Skeletal muscle tissue (tissue), 4 donors: ENCODE data around the gene ATXN1. TPM values are rescaled to one million over a fixed set of nuclear protein-coding genes. Genes with fewer than 3 reads are reported as not detected.
"Not testable (repeated sequence)": the region's sequence is repeated elsewhere in the genome, so short reads cannot be mapped to it uniquely, and the experiment has no call there.

Experiments
- H3K27ac ChIP-seq: one replicate; pipeline ENCODE4 v1.7.0; 2013; ENCODE audit warnings: mild to moderate bottlenecking, low read depth, low read length, inconsistent platforms
- H3K27me3 ChIP-seq, 3 donors: one replicate each; pipeline ENCODE4 v1.7.0; 2013; ENCODE audit warnings: low read length in 3 of 3; ENCODE audit not compliant: control insufficient read depth in 3 of 3, insufficient read depth in 3 of 3
- H3K36me3 ChIP-seq, 3 donors: one replicate each; pipeline ENCODE4 v1.7.0; 2013; ENCODE audit warnings: low read length in 3 of 3; ENCODE audit not compliant: control insufficient read depth in 3 of 3, insufficient read depth in 3 of 3
- H3K4me1 ChIP-seq, 3 donors: one replicate each; pipeline ENCODE4 v1.7.0; 2013; ENCODE audit warnings: low read length in 3 of 3, mild to moderate bottlenecking in 3 of 3; ENCODE audit not compliant: control insufficient read depth in 3 of 3, insufficient read depth in 3 of 3
- H3K4me3 ChIP-seq, 3 donors: one replicate each; pipeline ENCODE4 v1.7.0; 2013; ENCODE audit warnings: low read length in 3 of 3
- H3K9ac ChIP-seq, 3 donors: one replicate each; pipeline ENCODE4 v1.7.0; 2013; ENCODE audit warnings: low read length in 3 of 3, mild to moderate bottlenecking in 3 of 3, moderate library complexity in 2 of 3, low read depth in 1 of 3
- H3K9me3 ChIP-seq, 3 donors: one replicate each; pipeline ENCODE4 v1.7.0; 2013; ENCODE audit warnings: low read length in 3 of 3; ENCODE audit not compliant: control insufficient read depth in 3 of 3
- total RNA-seq: library from RNA; depleted of rRNA; stranded (reverse); fragments of >200 nt; gene quantifications from one replicate; pipeline ENCODE4 v1.2.3, GENCODE V29; 2014
- donor health status: Osteomylitis.

ATXN1 gene
- total RNA-seq, 1 donor from 2014 or later: 30.8 TPM

- H3K9me3 ChIP-seq, H3K4me3 ChIP-seq, H3K36me3 ChIP-seq, H3K27me3 ChIP-seq, H3K9ac ChIP-seq, H3K27ac ChIP-seq: not testable (repeated sequence)
- H3K4me1 ChIP-seq: peaks cover 7 to 14% (median 8%) of the 10 kb centered on the region in 3 donors
These were observed 132.7 kb downstream of the ATXN1 start for GRCh38 chr6:16628580-16628979.

GRCh38 chr6:16626650-16627049 is 134.6 kb downstream of the ATXN1 start:
- Histone ChIP-seq H3K27ac (no peak overlapping the region), H3K4me1 (peaks cover 7 to 14% (median 8%) of the 10 kb centered on the region in 3 donors), H3K4me3 (no peak overlapping the region), H3K27me3 (no peaks in the 10 kb centered on the region), H3K9ac (no peak overlapping the region), H3K9me3 (no peaks in the 10 kb centered on the region), H3K36me3 (no peaks in the 10 kb centered on the region)

DNA sequence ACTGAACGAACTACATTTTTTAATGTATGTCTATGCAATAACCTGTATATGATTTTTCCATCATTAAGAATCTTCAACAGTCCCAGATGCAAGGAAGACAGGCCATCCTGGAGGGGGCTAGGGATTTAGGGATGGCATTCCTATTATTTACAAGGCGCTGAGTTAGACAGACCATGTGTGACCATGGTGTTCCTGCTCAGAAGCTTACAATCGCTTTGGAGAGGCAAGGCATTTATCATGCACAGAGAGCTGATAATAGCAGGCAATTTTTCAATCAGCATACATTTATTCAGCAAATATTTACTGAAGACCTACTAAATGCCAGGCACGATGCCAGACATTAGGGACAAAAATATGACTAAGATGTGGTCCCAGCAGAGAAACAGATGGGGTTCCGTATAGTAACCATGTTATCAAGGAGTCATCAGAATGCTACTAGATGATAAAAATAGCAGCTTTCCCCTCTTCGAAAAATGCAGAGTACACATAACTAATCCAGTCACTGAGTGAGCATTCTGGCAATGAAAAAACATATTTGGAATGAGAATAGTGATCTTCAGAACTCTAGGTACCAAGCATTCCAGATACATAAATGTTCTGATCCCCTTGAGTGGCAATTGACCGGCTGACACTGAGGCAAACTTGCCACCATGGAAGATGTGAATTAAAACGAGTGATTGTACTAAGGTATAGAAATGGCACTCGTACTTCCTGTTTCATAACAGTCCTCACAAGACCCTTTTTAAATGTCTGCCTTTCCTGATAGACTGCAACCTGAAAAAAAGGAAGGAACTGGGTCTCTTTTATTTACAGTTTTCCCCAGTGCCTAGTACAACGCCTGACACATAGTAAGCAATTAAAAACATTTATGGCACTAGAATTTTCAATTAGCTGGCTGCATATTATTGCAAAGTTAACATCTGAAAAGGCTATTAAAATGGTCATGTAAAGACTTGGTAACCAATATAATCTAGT is 135.7 kb downstream of the ATXN1 start:
- peaks cover 7 to 19% (median 8%) of the 10 kb centered on the region in 3 donors for H3K4me1 ChIP-seq
- no peak overlapping the region for H3K27ac ChIP-seq
- H3K27me3 ChIP-seq: no peaks in the 10 kb centered on the region
- no peak overlapping the region for H3K4me3 ChIP-seq
- no peak overlapping the region for H3K9ac ChIP-seq
- H3K9me3 ChIP-seq: no peaks in the 10 kb centered on the region
- no peaks in the 10 kb centered on the region for H3K36me3 ChIP-seq

GRCh38 chr6:16624636-16625290 is 136.5 kb downstream of the ATXN1 start:
- H3K9ac ChIP-seq: no peak overlapping the region
- H3K36me3 ChIP-seq: no peaks in the 10 kb centered on the region
- no peak overlapping the region for H3K4me3 ChIP-seq
- peaks cover 7 to 20% (median 8%) of the 10 kb centered on the region in 3 donors for H3K4me1 ChIP-seq
- H3K27me3 ChIP-seq: no peaks in the 10 kb centered on the region
- no peaks in the 10 kb centered on the region for H3K9me3 ChIP-seq
- H3K27ac ChIP-seq: no peak overlapping the region

DNA sequence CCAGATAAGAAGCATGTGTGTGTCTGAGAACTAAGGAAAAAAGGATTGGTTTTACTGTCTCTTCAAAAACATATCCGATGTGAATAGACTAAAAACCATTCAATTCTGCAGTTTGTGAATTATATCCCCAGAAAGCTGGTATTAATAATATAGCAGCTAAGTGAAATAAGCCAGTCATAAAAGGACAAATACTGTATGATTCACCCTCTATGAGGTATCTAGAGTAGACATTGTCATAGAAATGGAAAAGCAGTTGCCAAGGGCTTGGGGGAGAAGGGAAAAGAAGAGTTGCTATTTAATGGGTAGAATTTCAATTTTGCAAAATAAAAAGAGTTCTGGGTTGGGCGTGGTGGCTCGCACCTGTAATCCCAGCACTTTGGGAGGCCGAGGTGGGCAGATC is 137.5 kb downstream of the ATXN1 start:
- peaks cover 8 to 20% (median 9%) of the 10 kb centered on the region in 3 donors for H3K4me1 ChIP-seq
- H3K4me3 ChIP-seq: no peak overlapping the region
- no peaks in the 10 kb centered on the region for H3K36me3 ChIP-seq
- H3K27ac ChIP-seq: no peak overlapping the region
- H3K9ac ChIP-seq: no peak overlapping the region
- H3K27me3 ChIP-seq: no peaks in the 10 kb centered on the region
- no peaks in the 10 kb centered on the region for H3K9me3 ChIP-seq

DNA sequence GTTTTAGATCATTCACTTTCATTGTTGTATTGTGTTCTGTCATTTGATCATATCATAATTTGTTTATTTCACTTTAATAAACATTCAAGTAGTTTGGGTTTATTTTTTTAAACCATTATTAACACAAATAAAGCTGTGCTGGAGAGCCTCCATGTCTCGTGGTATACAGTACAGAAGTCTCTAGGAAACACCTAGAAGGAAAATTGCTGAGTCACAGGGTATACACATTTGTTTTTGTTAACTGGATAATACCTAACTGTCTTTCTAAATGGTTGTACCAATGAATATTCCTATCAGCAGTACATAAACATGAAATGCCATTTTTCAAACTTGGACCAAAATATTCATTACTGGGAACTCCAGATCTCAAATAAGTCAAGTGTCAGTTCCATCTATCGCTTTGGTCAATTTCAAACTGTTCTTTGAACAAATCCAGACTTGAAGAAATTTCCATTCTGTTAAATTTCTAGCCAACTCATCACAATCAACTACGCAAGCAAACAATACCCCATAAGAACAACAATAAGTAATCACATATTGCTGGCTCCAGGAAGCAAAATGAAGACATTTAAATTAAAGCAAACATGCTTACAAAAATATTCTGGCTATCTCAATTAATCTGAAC is 138.1 kb downstream of the ATXN1 start:
- H3K27ac ChIP-seq: no peak overlapping the region
- no peak overlapping the region for H3K9ac ChIP-seq
- H3K27me3 ChIP-seq: no peaks in the 10 kb centered on the region
- no peaks in the 10 kb centered on the region for H3K9me3 ChIP-seq
- no peak overlapping the region for H3K4me3 ChIP-seq
- H3K36me3 ChIP-seq: no peaks in the 10 kb centered on the region
- peaks cover 8 to 20% (median 9%) of the 10 kb centered on the region in 3 donors for H3K4me1 ChIP-seq

DNA sequence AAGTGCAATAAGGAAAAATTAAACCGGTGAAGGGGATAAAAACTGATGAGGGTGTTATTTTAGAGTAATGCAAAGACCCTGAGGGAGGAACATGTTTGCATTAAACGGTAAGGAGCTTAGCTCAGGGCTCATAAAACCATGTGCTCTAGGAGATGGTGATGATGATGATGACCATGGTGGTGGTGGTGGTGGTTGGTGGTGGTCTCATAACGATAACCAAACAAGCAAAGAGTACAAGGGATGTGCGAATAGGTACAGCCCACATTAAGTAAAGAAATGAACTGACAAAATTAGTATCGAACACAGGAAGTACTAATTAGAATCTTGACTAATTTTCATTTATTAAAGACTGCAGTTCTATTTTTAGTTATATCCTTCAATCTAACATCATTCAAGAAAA is 139.1 kb downstream of the ATXN1 start:
- Histone ChIP-seq H3K27ac (no peak overlapping the region), H3K36me3 (no peaks in the 10 kb centered on the region), H3K27me3 (no peaks in the 10 kb centered on the region), H3K4me3 (no peak overlapping the region), H3K9ac (no peak overlapping the region), H3K9me3 (no peaks in the 10 kb centered on the region), H3K4me1 (peaks cover 8 to 20% (median 8%) of the 10 kb centered on the region in 3 donors)

DNA sequence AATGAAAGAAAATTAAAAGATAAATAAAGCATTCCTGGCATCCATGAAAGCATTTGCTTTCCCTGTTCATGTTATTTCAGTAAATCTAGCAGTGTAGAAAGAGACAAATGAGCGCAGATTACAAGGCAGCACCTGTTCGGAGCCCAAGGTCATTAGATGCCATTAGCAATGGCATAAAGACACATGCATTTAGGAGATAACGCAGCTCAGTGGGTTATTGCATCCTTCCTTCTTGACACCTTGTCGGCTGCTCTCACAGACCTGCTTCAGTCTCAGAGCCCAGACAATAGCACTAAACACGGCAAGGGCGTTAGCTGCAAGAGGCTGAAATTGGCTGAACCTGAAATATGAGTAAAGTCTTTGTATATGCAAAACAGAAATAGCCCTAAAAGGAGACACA is 140.3 kb downstream of the ATXN1 start:
- H3K9ac ChIP-seq: no peak overlapping the region
- no peaks in the 10 kb centered on the region for H3K9me3 ChIP-seq
- H3K36me3 ChIP-seq: no peaks in the 10 kb centered on the region
- peaks cover 0 to 12% (median 5%) of the 10 kb centered on the region in 3 donors for H3K4me1 ChIP-seq
- no peaks in the 10 kb centered on the region for H3K27me3 ChIP-seq
- no peak overlapping the region for H3K4me3 ChIP-seq
- no peak overlapping the region for H3K27ac ChIP-seq

DNA sequence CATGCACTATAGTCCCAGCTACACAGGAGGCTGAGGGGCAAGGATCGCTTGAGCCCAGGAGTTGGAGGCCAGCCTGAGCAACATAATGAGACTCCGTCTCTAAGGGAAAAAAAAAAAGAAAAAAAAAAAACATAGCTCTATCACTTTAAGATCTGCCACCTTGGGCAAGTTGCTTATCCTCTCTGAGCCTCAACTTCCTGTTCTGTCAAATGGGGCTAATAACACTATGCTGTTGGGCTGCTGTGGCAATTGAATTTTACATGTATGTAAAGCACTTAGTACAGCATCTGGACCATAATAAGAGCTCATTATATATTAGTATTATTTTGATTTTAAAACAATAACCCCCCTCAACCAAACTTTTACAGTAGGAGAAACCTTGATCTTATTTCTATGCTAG is 141.5 kb downstream of the ATXN1 start:
- Histone ChIP-seq H3K9me3 (no peaks in the 10 kb centered on the region), H3K4me1 (peaks cover 0 to 6% (median 2%) of the 10 kb centered on the region in 3 donors), H3K27me3 (no peaks in the 10 kb centered on the region), H3K36me3 (no peaks in the 10 kb centered on the region), H3K27ac (no peak overlapping the region), H3K9ac (no peak overlapping the region), H3K4me3 (no peak overlapping the region)

GRCh38 chr6:16618962-16619361 is 142.3 kb downstream of the ATXN1 start:
- Histone ChIP-seq H3K27me3 (no peaks in the 10 kb centered on the region), H3K4me3 (no peak overlapping the region), H3K27ac (no peak overlapping the region), H3K36me3 (no peaks in the 10 kb centered on the region), H3K9me3 (no peaks in the 10 kb centered on the region), H3K4me1 (peaks cover 0 to 6% (median 2%) of the 10 kb centered on the region in 3 donors), H3K9ac (no peak overlapping the region)
